IMR-90 (cell line): ENCODE data around the gene PRRC2B. TPM values are rescaled to one million over a fixed set of nuclear protein-coding genes. Genes with fewer than 3 reads are reported as not detected.

Source experiments
- ATAC-seq: fragments of 200-7000 bp; cut with Tn5 transposase; 2 replicates; pipeline ENCODE4 v1.9.1; 2020; ENCODE audit warnings: low read depth, mild to moderate bottlenecking, moderate library complexity
- BruUV-seq: library from RNA; stranded (reverse); fragments of 400-500 nt; replicated peaks from 2 replicates; lab custom pipeline; 2021; lab: Mats Ljungman, UMichigan
- CTCF ChIA-PET: fragments of 300-600 bp; formaldehyde crosslinking; extraction: SDS; loops from one replicate; lab custom pipeline; 2021; ENCODE audit warnings: antibody characterized with exemption; lab: Yijun Ruan, JAX
- POLR2A ChIA-PET: fragments of 300-600 bp; sonication (Branson Sonifier 250); formaldehyde crosslinking; loops from one replicate; lab custom pipeline; 2022; ENCODE audit warnings: antibody characterized with exemption; ENCODE audit not compliant: unreplicated experiment; lab: Charles Lee
- DNase-seq: peaks from one replicate; pipeline ENCODE4 v3.0.0; 2013
- H2AFZ ChIP-seq: replicated peaks from 2 replicates; pipeline ENCODE3; 2013; ENCODE audit warnings: low read length, mild to moderate bottlenecking; ENCODE audit not compliant: poor library complexity
- H2AK5ac ChIP-seq: 2 replicates; pipeline ENCODE4 v1.6.1; 2013; ENCODE audit warnings: low read depth, low read length, inconsistent platforms
- H2AK9ac ChIP-seq: replicated peaks from 2 replicates; pipeline ENCODE3; 2013; ENCODE audit warnings: mild to moderate bottlenecking, low read depth, low read length, moderate library complexity; ENCODE audit not compliant: poor library complexity
- H2BK120ac ChIP-seq: 2 replicates; pipeline ENCODE4 v1.6.1; 2013; ENCODE audit warnings: low read depth, low read length, inconsistent platforms
- H2BK15ac ChIP-seq: 3 replicates; pipeline ENCODE4 v1.6.1; 2013; ENCODE audit warnings: low read depth, low read length, inconsistent platforms
- H2BK20ac ChIP-seq: 2 replicates; pipeline ENCODE4 v1.6.1; 2013; ENCODE audit warnings: low read depth, mild to moderate bottlenecking, inconsistent platforms, low read length, moderate library complexity
- H2BK5ac ChIP-seq: 2 replicates; pipeline ENCODE4 v1.6.1; 2013; ENCODE audit warnings: mild to moderate bottlenecking, low read depth, low read length, inconsistent platforms; ENCODE audit not compliant: poor library complexity, severe bottlenecking
- H3K14ac ChIP-seq: replicated peaks from 2 replicates; pipeline ENCODE4 v1.6.1; 2013; ENCODE audit warnings: low read depth, low read length, inconsistent platforms
- H3K18ac ChIP-seq: 2 replicates; pipeline ENCODE4 v1.6.1; 2013; ENCODE audit warnings: low read depth, low read length, control low read depth
- H3K23ac ChIP-seq: 2 replicates; pipeline ENCODE4 v1.6.1; 2013; ENCODE audit warnings: low read depth, low read length, inconsistent platforms
- H3K27ac ChIP-seq: 2 replicates; pipeline ENCODE4 v1.5.1; 2013; ENCODE audit warnings: mild to moderate bottlenecking, control low read depth, low read length; ENCODE audit not compliant: insufficient read depth
- H3K27me3 ChIP-seq: 2 replicates; pipeline ENCODE4 v1.6.1; 2013; ENCODE audit warnings: low read length; ENCODE audit not compliant: control insufficient read depth, insufficient read depth
- H3K36me3 ChIP-seq: 2 replicates; pipeline ENCODE4 v1.6.1; 2013; ENCODE audit warnings: low read length, mixed read lengths; ENCODE audit not compliant: control insufficient read depth, insufficient read depth
- H3K4ac ChIP-seq: 2 replicates; pipeline ENCODE4 v1.6.1; 2013; ENCODE audit warnings: low read depth, low read length, inconsistent platforms
- H3K4me1 ChIP-seq: 2 replicates; pipeline ENCODE4 v1.6.1; 2013; ENCODE audit warnings: low read length, mixed read lengths; ENCODE audit not compliant: control insufficient read depth, insufficient read depth
- H3K4me2 ChIP-seq: 2 replicates; pipeline ENCODE4 v1.6.1; 2013; ENCODE audit warnings: low read depth, mild to moderate bottlenecking, control low read depth, low read length, moderate library complexity
- H3K4me3 ChIP-seq: 2 replicates; pipeline ENCODE4 v1.5.1; 2013; ENCODE audit warnings: low read depth, mild to moderate bottlenecking, control low read depth, low read length, moderate library complexity; ENCODE audit not compliant: insufficient read depth
- H3K56ac ChIP-seq: 2 replicates; pipeline ENCODE4 v1.6.1; 2013; ENCODE audit warnings: low read length, inconsistent platforms; ENCODE audit not compliant: insufficient read depth; ENCODE audit errors: extremely low read depth
- H3K79me1 ChIP-seq, 2 experiments: 2 replicates each; pipeline ENCODE4 v1.6.1; 2013; ENCODE audit warnings: low read length in 2 of 2, inconsistent platforms in 1 of 2, low read depth in 1 of 2
- H3K9ac ChIP-seq: 2 replicates; pipeline ENCODE4 v1.6.1; 2013; ENCODE audit warnings: low read depth, low read length, control low read depth
- H3K9me1 ChIP-seq: 2 replicates; pipeline ENCODE4 v1.6.1; 2013; ENCODE audit warnings: low read length, inconsistent platforms; ENCODE audit not compliant: insufficient read depth
- H3K9me3 ChIP-seq: 2 replicates; pipeline ENCODE4 v1.6.1; 2013; ENCODE audit warnings: low read length; ENCODE audit not compliant: control insufficient read depth, insufficient read depth
- H4K20me1 ChIP-seq: 2 replicates; pipeline ENCODE4 v1.6.1; 2013; ENCODE audit warnings: low read length, inconsistent platforms; ENCODE audit not compliant: insufficient read depth
- H4K5ac ChIP-seq: 2 replicates; pipeline ENCODE4 v1.6.1; 2013; ENCODE audit warnings: mild to moderate bottlenecking, low read depth, low read length, control low read depth
- H4K8ac ChIP-seq, 2 experiments: 2 replicates each; pipeline ENCODE4 v1.6.1; 2013; ENCODE audit warnings: low read depth in 2 of 2, low read length in 2 of 2, control low read depth in 1 of 2, inconsistent platforms in 1 of 2
- H4K91ac ChIP-seq: 2 replicates; pipeline ENCODE4 v1.6.1; 2013; ENCODE audit warnings: low read depth, low read length, inconsistent platforms; ENCODE audit not compliant: insufficient read depth
- BHLHE40 ChIP-seq: fragments of 150-350 bp; IDR thresholded peaks from 2 replicates; pipeline ENCODE4 v1.6.1; 2016; ENCODE audit warnings: mild to moderate bottlenecking, low read depth, low read length
- CEBPB ChIP-seq: IDR thresholded peaks from 2 replicates; pipeline ENCODE4 v1.6.1; 2012; ENCODE audit warnings: low read depth, low read length, improper control_type of control experiment
- CHD1 ChIP-seq: IDR thresholded peaks from 2 replicates; pipeline ENCODE4 v1.6.1; 2012; ENCODE audit warnings: low read depth, low read length, improper control_type of control experiment
- CTCF ChIP-seq: conservative IDR thresholded peaks from 2 replicates; pipeline ENCODE4 v1.5.1; 2012; ENCODE audit warnings: mild to moderate bottlenecking, low read depth, low read length, improper control_type of control experiment
- ELK1 ChIP-seq: fragments of 150-350 bp; IDR thresholded peaks from 2 replicates; pipeline ENCODE4 v1.6.1; 2016; ENCODE audit warnings: low read depth, mild to moderate bottlenecking, low read length, moderate library complexity, borderline replicate concordance
- FOS ChIP-seq: fragments of 150-350 bp; IDR thresholded peaks from 2 replicates; pipeline ENCODE4 v1.6.1; 2016; ENCODE audit warnings: low read depth, low read length
- MAFK ChIP-seq: IDR thresholded peaks from 2 replicates; pipeline ENCODE4 v1.6.1; 2012; ENCODE audit warnings: low read depth, low read length, improper control_type of control experiment
- MAZ ChIP-seq: IDR thresholded peaks from 2 replicates; pipeline ENCODE4 v1.6.1; 2012; ENCODE audit warnings: low read depth, mild to moderate bottlenecking, low read length, improper control_type of control experiment, moderate library complexity, borderline replicate concordance
- MXI1 ChIP-seq: IDR thresholded peaks from 2 replicates; pipeline ENCODE4 v1.6.1; 2012; ENCODE audit warnings: low read depth, mild to moderate bottlenecking, low read length, moderate library complexity, borderline replicate concordance
- NFE2L2 ChIP-seq: fragments of 150-350 bp; IDR thresholded peaks from 2 replicates; pipeline ENCODE4 v1.6.1; 2016; ENCODE audit warnings: low read depth, mild to moderate bottlenecking, low read length
- POLR2A ChIP-seq: IDR thresholded peaks from 2 replicates; pipeline ENCODE4 v1.6.1; 2012; ENCODE audit warnings: mild to moderate bottlenecking, low read depth, low read length
- RAD21 ChIP-seq: IDR thresholded peaks from 2 replicates; pipeline ENCODE4 v1.6.1; 2012; ENCODE audit warnings: low read length, improper control_type of control experiment
- RCOR1 ChIP-seq: IDR thresholded peaks from 2 replicates; pipeline ENCODE4 v1.6.1; 2012; ENCODE audit warnings: mild to moderate bottlenecking, low read length, improper control_type of control experiment; ENCODE audit not compliant: insufficient replicate concordance
- RFX5 ChIP-seq: IDR thresholded peaks from 2 replicates; pipeline ENCODE4 v1.8.0; 2012; ENCODE audit warnings: low read depth, mild to moderate bottlenecking, low read length, moderate library complexity
- SMC3 ChIP-seq: fragments of 150-350 bp; IDR thresholded peaks from 2 replicates; pipeline ENCODE4 v1.6.1; 2016; ENCODE audit warnings: low read depth, mild to moderate bottlenecking, antibody characterized with exemption, low read length, moderate library complexity
- USF2 ChIP-seq: fragments of 150-350 bp; IDR thresholded peaks from 2 replicates; pipeline ENCODE4 v1.6.1; 2017; ENCODE audit warnings: mild to moderate bottlenecking, antibody characterized with exemption, low read length, low read depth
- WGBS, 2 experiments: methylation state at CpG; one replicate each; pipeline versions ENCODE4 v1.1.5 to v1.1.7; 2013; ENCODE audit warnings: missing lambda C conversion rate in 2 of 2; ENCODE audit not compliant: insufficient read length in 1 of 2; ENCODE audit errors: extremely low coverage in 2 of 2; 5-methylcytosine and 5-hydroxymethylcytosine counted together
- dilution Hi-C: fragments of 300-500 bp; cut with HindIII; formaldehyde crosslinking; loops from one replicate; pipeline ENCODE4 v1.14.3; 2018; ENCODE audit warnings: low sequenced_read_pairs; ENCODE audit not compliant: unreplicated experiment
- in situ Hi-C: fragments of 300-500 bp; cut with MboI; formaldehyde crosslinking; loops from 3 replicates; pipeline ENCODE4 v1.14.3; 2019; ENCODE audit warnings: low sequenced_read_pairs, inconsistent platforms, mixed read lengths
- intact Hi-C: fragments of 100-400 bp; cut with micrococcal nuclease; formaldehyde crosslinking; loops from 2 replicates; pipeline ENCODE4 v1.10.0; 2022
- polyA plus RNA-seq, 3 experiments: library from polyadenylated mRNA; depleted of rRNA; stranded (reverse); fragments of >200 nt; gene quantifications; 2 replicates each; pipeline ENCODE4 v1.2.3, GENCODE V29; 2012; ENCODE audit warnings: low replicate concordance in 1 of 3
- total RNA-seq: library from RNA; depleted of rRNA; stranded (reverse); fragments of >200 nt; gene quantifications from 2 replicates; pipeline ENCODE4 v1.2.3, GENCODE V29; 2012

The PRRC2B gene
- total and polyA plus RNA-seq, 2 of the 4 experiments (the other 2 are of a cell fraction) = 19.4 to 39.1 TPM

GRCh38 chr9:131379056-131379455 is 14.8 kb upstream of the PRRC2B start:
- POLR2A ChIA-PET = no interaction called here
- no peak overlapping the region for H2BK20ac ChIP-seq
- intact Hi-C loops (no loop called here), in situ Hi-C loops (no loop called here), dilution Hi-C loops (no loop called here)
- H3K4me2 ChIP-seq = no peak overlapping the region
- H3K27ac ChIP-seq = no peak overlapping the region
- no peak overlapping the region for H3K18ac ChIP-seq
- no peaks in the 10 kb centered on the region for H3K27me3 ChIP-seq
- TF ChIP-seq MXI1 (no peak), RCOR1 (no peak), SMC3 (no peak), NFE2L2 (no peak), CEBPB (no peak), FOS (no peak), RAD21 (no peak), MAZ (no peak), BHLHE40 (no peak), ELK1 (no peak), MAFK (no peak), RFX5 (no peak), POLR2A (no peak), CHD1 (no peak), USF2 (no peak), CTCF (no peak)
- CTCF ChIA-PET = no interaction called here
- no peak overlapping the region for H3K4ac ChIP-seq
- no peak overlapping the region for H2AK5ac ChIP-seq
- peaks cover 3% of the 10 kb centered on the region; the same call in 1 of the 2 replicates for H3K4me1 ChIP-seq
- no peak overlapping the region for H2BK15ac ChIP-seq
- ATAC-seq = no peak
- no peak overlapping the region for H3K9ac ChIP-seq
- no TSS peak for BruUV-seq
- H3K79me1 ChIP-seq = no peaks in the 10 kb centered on the region
- H3K36me3 ChIP-seq = no peaks in the 10 kb centered on the region
- no peak overlapping the region for H4K8ac ChIP-seq
- WGBS, 2 experiments = no CpG with 5 or more reads among the region's 2 CpGs
- H2AK9ac ChIP-seq = no peak overlapping the region
- no peak overlapping the region for H2AFZ ChIP-seq
- H3K9me1 ChIP-seq = no peaks in the 10 kb centered on the region
- DNase-seq = no peak
- no peak overlapping the region for H3K56ac ChIP-seq
- H3K23ac ChIP-seq = no peak overlapping the region
- peaks cover 5% of the 10 kb centered on the region; the same call in 1 of the 2 replicates for H4K20me1 ChIP-seq
- no peak overlapping the region for H4K5ac ChIP-seq
- no peaks in the 10 kb centered on the region for H3K9me3 ChIP-seq
- H4K91ac ChIP-seq = no peak overlapping the region
- no peak overlapping the region for H3K4me3 ChIP-seq
- H3K14ac ChIP-seq = no peak overlapping the region
- no peak overlapping the region for H2BK5ac ChIP-seq
- no peak overlapping the region for H2BK120ac ChIP-seq
